NCI-H2171 treated with DMSO at 0.1 percent for 48 hours (cell line): Measurements from ENCODE around the gene RBM20.
A peak's percentile ranks its signal among the peaks of the same experiment; 100 is the strongest.

ENCODE experiments used
- DNase-seq: peaks from one replicate; lab custom pipeline; 2025; lab: John Stamatoyannopoulos, UW

The RBM20 gene

DNA sequence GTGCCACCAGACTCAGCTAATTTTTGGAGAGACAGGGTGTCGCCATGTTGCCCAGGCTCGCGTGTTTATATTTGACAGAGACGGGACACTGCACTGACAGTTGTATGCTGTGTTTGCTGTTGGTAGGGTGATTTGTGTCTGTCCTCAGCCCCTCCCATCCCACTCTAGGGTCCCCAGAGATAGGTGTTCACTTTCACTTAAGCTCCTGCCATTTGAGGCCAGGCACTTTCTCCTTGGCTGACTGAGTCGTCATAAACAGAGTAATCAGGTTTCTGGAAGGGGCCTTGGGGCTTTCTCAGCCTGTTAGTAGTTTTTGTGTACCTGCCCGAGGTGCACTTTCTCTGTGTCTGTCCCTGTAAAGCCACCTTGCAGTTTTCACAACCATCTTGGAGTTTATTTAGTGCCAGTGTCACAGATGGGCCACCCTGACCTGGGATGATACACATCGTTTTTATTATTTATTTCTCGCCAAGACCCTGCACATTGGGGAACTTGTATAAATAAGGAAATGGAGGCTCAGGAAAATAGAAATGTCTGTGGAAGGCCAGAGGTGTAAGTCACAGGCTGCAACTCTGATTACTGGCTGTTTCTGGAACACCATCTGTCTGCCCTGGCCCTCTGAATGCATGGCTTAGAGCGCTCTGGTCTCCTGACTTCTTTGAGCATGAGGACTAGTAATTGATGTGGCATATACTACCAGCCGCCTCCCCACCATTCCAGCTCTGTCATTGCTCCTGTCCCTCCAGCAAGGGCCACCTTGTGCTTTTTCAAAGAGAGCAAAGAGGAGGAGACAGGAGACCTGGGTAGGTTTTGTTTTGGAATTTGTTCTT is 145.7 kb downstream of the RBM20 start:
- DNase-seq: peak; percentile 89

DNA sequence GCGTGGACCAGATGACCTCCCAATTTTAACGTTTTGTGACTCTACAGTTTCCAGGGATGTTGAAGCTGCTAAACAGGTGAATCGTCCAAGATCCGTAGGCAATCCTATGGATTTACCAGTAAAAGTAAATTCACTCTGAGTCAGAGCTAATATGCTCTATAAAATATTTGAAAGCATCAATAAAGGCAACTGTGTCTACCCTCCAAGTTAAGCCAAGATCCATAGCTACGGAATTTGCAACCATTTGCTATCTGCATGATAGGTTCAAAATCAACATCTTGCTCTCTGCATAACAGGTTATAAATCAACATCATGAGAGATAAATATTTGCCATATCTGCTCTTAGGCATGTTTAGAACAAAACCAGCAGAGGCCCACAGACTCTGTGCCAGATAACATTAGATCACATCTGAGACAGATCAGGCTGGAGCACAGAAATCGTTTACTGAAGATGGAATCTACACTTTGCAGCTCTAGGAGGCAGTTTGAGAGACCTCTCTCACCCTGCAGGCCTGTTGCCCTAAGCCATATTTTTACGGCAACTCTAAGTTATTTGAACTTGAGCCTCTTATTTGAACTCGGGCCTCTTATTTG is 146.9 kb downstream of the RBM20 start:
- DNase-seq: no peak

GRCh38 chr10:110791541-110792073 is 147.5 kb downstream of the RBM20 start:
- DNase-seq: no peak

GRCh38 chr10:110792476-110793125 is 148.5 kb downstream of the RBM20 start:
- DNase-seq: no peak

DNA sequence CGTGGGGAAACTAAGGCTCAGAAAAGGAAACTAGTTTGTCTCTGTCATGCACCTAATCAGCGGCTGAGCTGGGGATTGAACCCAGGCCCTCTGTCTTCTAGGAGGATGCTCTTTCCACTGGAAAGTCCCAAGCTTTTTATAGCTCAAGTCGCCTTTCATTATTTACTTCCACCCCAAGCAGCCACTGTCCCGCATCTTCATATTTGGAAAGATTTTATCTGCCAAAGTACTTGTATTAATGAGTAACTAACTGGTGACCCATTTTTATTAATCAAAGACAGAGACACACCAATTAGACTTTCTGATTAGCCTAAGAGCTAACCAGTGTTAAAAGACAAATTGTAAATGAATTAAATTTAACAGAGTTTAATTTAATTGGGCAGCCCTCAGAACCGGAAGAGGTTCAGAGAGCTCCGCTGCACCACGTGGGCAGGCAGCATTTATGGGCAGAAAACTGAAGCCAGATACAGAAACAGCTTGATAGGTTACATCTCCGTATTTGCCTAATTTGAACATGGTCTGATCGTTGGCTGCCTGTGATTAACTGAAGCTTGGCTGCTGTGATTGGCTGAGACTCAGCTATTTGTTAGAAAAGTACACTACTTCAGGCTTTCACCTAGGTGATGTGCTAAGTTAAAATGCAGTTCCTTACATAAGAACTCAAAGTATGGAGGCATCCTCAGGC is 149.1 kb downstream of the RBM20 start:
- DNase-seq: no peak

- DNase-seq: no peak
These were observed 149.8 kb downstream of the RBM20 start for GRCh38 chr10:110793886-110794285.

GRCh38 chr10:110794808-110795207 is 150.7 kb downstream of the RBM20 start:
- DNase-seq: peak; percentile 43

DNA sequence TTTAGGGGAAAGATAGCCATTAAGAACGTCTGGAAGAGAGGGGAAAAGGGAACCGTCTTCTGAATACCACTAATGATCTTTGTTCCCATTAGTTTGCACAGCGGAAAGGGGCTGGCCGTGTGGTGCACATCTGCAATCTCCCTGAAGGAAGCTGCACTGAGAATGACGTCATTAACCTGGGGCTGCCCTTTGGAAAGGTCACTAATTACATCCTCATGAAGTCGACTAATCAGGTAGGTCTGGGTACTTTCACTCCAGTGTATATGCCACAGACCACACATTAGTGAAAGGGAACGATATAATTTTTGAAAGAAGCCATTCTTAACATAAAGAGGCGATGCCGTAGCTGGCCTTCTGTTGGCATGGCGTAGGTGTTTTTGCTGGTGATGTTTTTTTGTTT is 153.3 kb downstream of the RBM20 start:
- no peak for DNase-seq

DNA sequence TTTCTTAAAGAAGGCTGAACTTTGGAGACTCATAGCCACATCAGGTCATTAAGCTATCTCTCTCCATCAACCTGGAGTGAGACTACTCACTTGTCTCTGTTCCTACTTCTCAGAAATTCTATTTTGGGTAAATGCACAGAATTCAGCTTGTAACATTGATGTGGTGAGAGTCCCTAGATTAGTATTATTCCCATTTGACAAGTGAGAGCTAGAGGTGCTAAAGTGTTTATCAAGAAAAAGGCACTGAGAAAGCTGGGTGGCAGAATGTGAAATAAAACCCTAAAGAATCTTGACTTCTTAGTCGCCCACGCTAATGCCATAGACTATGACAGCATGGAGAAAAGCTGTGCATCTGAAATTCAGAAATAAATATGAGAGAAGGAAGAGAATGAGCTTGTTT is 154.2 kb downstream of the RBM20 start:
- no peak for DNase-seq

DNA sequence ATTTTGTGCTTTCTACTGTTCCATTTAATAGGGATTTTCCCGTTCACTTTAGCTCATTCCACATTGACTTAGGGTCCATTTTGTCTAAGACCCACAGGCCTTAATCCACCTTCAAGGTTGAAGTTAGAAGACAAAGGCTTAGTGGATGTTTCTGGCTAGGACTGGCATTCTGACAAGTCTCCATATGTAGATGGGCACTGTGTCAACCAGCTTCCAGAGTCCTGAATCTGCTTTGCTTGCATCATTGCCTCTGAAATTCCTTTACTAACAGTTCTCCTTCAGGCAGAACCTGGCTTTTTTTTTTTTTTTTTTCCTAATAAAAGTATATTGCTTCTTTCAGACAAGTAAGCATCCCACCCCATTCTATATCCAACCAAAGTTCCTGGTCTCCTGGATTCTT is 158.0 kb downstream of the RBM20 start:
- peak; percentile 27 for DNase-seq

GRCh38 chr10:110802551-110803238 is 158.6 kb downstream of the RBM20 start:
- DNase-seq: peak; percentile 89

GRCh38 chr10:110803239-110803749 is 159.2 kb downstream of the RBM20 start:
- no peak for DNase-seq

DNA sequence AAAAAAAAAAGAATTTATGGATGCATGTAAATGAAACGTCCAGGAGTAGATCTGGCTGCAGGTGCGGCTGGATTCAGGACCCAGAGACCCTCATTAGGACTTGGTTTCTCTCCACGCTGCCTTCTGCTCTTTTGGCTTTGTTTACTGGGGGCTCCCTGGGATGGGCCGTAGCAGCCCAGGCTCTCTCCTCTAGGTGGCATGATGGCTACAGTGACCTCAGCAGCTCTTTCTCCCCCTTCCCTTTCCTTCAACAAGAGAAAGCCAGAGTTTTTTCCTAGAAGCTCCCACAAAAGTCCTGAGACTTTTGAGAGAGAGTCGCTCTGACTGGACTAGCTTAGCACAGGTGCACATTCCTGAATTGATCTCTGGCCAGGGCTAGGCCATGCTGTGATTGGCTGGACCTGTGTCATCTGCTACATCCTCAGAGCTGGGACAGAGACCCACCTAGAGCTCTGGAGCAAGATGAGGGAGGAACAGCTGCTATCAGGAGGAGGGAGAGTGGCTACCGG is 159.7 kb downstream of the RBM20 start:
- peak; percentile 36 for DNase-seq

DNA sequence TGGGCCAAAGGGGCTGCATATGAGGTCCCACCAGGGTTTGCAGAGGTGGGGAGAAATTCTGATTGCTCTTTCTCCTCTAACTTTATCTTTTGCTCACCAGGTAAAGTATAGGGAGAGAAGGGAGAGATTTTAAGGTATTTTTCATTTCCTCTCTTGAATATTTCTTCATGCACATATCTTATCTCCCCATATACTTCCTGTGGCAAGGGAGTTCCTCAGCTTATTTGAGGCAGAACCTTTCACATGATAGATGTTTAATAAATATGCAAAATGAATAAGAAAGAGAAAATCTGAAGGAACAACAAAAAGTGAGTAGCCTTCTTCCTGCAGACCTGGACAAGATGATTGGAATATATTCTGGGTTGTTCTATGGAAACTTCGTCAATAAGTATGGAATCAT is 160.2 kb downstream of the RBM20 start:
- DNase-seq: no peak

DNA sequence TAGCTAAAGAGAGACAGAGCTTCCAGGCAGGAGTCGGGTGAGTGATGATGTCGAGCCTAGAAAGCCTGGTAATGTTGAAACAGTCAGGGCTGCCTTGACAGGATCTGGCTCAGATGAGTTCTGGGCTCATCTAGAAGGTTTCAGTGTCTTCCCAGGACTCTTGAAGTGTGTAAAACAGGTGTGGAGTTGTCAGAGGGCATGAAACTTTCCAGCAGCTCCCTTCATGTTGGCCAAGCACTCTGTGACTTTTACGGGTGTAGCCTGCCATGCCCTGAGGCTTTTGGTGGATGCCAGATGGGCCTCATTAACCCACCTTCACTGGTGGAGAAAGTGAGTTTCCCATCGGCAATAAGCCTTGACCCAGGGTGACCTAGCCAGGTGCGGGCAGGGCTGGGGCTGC is 161.2 kb downstream of the RBM20 start:
- DNase-seq: no peak

GRCh38 chr10:110806335-110806734 is 162.2 kb downstream of the RBM20 start:
- DNase-seq: no peak

DNA sequence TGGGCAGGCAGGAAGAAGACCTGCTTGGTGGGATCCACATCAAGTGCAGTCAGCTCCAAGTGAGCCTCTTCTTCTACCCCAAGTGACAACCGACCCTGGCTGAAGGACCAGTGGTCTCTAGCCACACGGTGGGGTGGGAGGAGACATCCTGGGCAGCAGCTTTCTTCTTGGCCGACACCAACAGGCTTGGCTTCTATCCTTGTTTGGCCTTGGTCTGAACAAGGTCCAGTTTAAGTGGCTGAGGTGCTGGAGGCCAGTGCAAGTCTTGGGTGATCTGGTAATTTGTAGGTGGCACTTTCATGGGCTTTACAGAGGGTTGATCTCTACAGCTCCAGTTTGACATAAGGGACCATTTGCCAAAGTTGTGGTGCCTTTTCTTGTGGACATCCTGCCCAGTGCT is 164.0 kb downstream of the RBM20 start:
- no peak for DNase-seq

- no peak for DNase-seq
These were observed 164.5 kb downstream of the RBM20 start for GRCh38 chr10:110808615-110809014.

GRCh38 chr10:110810625-110811024 is 166.5 kb downstream of the RBM20 start:
- no peak for DNase-seq

- no peak for DNase-seq
These were observed 167.8 kb downstream of the RBM20 start for GRCh38 chr10:110811791-110812581.
